ENCODE measurements around the gene DCAF4.

DNA sequence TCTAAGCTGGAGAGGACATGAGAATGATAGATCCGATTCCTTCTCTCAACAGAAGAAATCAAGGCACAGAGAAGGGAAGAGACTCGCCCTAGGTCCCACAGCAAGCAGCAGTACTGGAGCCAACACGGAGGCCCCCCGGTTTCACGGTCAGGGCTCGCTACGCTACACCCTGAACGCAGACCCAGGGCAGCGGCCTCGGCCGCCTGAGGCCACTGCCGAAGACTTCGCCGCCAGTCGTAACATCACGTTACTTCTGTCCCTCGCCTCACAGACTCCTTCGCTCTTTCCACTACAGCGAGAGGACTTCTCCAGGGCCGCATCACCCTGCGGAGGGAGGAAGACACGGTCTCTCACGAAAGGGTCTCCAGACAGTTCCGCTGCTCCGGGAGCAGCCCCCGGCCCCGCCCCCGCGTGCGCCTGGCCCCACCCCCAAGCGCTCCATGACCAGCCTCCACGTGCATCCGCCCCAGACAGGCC lies 411 bp upstream of the DCAF4 start:
- TF ChIP-seq CTCF (conservative IDR thresholded peaks at IDR 0.05; ENCODE audit: low read depth, low read length) (no peak), EZH2 (IDR thresholded peaks at IDR 0.05; ENCODE audit: borderline replicate concordance, low read depth, low read length, poor library complexity, severe bottlenecking) (no peak)
